Fibroblast of the aortic adventitia (primary cell): ENCODE data around the gene KCNQ1. TPM values are rescaled to one million over a fixed set of nuclear protein-coding genes. Genes with fewer than 3 reads are reported as not detected.

Experiments used
- DNase-seq: peaks from one replicate; pipeline ENCODE4 v3.0.0-alpha.2; 2010; ENCODE audit warnings: low read depth
- H3K4me3 ChIP-seq: 2 replicates; pipeline ENCODE4 v1.5.1; 2011; ENCODE audit warnings: low read depth, mild to moderate bottlenecking, control low read depth, low read length, moderate library complexity
- CTCF ChIP-seq: IDR thresholded peaks from 2 replicates; pipeline ENCODE4 v1.5.1; 2011; ENCODE audit warnings: mild to moderate bottlenecking, low read length, control low read depth, inconsistent platforms; ENCODE audit not compliant: insufficient read depth
- total RNA-seq: library from RNA; depleted of rRNA; stranded (reverse); fragments of >200 nt; gene quantifications from 2 replicates; pipeline ENCODE4 v1.2.3, GENCODE V29; 2012; ENCODE audit warnings: low replicate concordance

The KCNQ1 gene, protein sequence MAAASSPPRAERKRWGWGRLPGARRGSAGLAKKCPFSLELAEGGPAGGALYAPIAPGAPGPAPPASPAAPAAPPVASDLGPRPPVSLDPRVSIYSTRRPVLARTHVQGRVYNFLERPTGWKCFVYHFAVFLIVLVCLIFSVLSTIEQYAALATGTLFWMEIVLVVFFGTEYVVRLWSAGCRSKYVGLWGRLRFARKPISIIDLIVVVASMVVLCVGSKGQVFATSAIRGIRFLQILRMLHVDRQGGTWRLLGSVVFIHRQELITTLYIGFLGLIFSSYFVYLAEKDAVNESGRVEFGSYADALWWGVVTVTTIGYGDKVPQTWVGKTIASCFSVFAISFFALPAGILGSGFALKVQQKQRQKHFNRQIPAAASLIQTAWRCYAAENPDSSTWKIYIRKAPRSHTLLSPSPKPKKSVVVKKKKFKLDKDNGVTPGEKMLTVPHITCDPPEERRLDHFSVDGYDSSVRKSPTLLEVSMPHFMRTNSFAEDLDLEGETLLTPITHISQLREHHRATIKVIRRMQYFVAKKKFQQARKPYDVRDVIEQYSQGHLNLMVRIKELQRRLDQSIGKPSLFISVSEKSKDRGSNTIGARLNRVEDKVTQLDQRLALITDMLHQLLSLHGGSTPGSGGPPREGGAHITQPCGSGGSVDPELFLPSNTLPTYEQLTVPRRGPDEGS
- total RNA-seq, result not detected in 2 replicates

DNA sequence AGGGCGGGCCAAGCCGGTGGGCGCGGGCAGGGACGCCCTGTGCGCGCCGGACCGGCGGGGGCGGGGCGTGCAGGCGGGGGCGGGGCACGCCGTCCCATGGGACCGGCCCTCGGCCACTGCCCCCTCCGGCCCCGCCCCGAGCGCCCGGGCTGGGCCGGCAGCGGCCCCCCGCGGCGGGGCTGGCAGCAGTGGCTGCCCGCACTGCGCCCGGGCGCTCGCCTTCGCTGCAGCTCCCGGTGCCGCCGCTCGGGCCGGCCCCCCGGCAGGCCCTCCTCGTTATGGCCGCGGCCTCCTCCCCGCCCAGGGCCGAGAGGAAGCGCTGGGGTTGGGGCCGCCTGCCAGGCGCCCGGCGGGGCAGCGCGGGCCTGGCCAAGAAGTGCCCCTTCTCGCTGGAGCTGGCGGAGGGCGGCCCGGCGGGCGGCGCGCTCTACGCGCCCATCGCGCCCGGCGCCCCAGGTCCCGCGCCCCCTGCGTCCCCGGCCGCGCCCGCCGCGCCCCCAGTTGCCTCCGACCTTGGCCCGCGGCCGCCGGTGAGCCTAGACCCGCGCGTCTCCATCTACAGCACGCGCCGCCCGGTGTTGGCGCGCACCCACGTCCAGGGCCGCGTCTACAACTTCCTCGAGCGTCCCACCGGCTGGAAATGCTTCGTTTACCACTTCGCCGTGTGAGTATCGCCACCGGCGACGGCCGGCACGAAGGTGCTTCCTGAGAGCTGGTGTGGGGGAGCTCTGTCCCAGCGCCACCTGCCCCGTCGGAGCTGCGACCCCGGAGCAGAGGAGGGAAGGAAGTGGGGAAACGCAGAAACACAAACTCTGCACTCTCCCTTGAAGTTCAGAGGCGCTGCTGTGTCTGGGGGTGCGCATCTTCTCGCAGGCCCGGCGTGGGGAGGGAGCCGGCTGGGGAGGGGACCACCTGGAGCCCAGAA, at the start of gene KCNQ1:
Gene KCNQ1, plus strand, starts transcription at position 188 of the 925 bp plus-strand sequence. Its CDS starts 91 bp downstream, at position 279.
- no peak for TF ChIP-seq CTCF
- no peak within 1 kb of the TSS for H3K4me3 ChIP-seq
- DNase-seq, result no peak

DNA sequence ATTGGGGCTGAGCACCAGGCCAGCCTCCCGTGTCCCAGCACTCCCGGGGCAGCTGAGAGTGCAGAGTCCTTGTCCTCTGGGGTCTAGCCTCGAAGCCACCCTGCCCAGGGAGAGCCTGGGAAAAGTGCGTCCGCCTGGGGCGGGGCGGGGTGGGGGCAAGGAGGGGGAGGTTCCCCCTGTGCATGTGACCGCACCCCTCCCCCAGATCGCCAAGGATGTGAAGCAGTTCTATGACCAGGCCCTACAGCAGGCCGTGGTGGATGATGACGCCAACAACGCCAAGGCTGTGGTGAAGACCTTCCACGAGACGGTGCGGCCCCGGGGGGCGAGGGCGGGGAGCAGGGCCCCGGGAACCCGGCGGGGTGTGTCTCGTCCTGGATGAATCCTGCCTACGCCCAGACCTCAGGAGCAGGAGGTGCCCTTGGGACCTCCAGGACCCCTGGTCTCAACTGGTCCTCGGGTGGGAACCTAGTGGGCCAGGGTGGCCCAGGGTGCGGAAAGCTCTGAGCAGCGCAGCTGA, 49.5 kb upstream of the KCNQ1 start:
- H3K4me3 ChIP-seq, result no peak overlapping the region
- no peak for TF ChIP-seq CTCF
- no peak for DNase-seq

DNA sequence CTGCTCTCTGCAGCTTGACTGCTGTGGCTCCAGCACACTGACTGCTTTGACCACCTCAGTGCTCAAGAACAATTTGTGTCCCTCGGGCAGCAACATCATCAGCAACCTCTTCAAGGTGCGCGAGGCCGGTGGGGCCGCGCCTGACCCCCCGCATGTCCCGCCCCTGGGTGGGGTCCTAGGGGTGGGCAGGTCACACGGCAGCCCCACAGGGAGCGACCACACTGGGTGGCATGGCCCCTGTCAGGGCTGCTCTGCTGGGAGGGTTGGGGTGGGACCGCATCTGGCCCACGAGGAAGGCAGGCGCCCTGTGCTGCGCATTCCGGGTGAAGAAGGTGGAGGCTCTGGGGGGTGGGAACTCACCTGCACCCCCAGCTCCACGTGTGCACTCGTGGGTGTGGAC, 49.0 kb upstream of the KCNQ1 start:
- TF ChIP-seq CTCF, result no peak
- DNase-seq, result no peak
- H3K4me3 ChIP-seq, result no peak overlapping the region

- TF ChIP-seq CTCF, result no peak
- no peak overlapping the region for H3K4me3 ChIP-seq
- no peak for DNase-seq
These were observed 48.3 kb upstream of the KCNQ1 start for GRCh38 chr11:2396471-2396870.

DNA sequence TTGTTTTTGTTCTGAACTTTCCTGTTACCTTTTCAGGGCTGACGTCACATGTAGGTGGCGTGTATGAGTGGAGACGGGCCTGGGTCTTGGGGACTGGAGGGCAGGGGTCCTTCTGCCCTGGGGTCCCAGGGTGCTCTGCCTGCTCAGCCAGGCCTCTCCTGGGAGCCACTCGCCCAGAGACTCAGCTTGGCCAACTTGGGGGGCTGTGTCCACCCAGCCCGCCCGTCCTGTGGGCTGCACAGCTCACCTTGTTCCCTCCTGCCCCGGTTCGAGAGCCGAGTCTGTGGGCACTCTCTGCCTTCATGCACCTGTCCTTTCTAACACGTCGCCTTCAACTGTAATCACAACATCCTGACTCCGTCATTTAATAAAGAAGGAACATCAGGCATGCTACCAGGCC, 47.8 kb upstream of the KCNQ1 start:
- TF ChIP-seq CTCF, result no peak

GRCh38 chr11:2398664-2399355, 46.0 kb upstream of the KCNQ1 start:
- peak overlapping the region; percentile 75 for H3K4me3 ChIP-seq
- no peak for DNase-seq
- no peak for TF ChIP-seq CTCF

More for the DNA sequence above, 47.8 kb upstream of the KCNQ1 start:
- no peak overlapping the region for H3K4me3 ChIP-seq
- DNase-seq, result no peak
